Measurements from ENCODE around the gene NPTN.

- TF ChIP-seq GATA2 (IDR thresholded peaks at IDR 0.05; ENCODE audit: low read depth, low read length) (no peak), GATA3 (IDR thresholded peaks at IDR 0.05; ENCODE audit: low read depth, low read length) (no peak)
These were observed 111.2 kb downstream of the NPTN start for GRCh38 chr15:73522011-73522410.
